Right ventricle myocardium inferior (tissue), 1 donor: ENCODE measurements around the gene ATPAF2. TPM values are rescaled to one million over a fixed set of nuclear protein-coding genes. Genes with fewer than 3 reads are reported as not detected.
A peak's percentile ranks its signal among the peaks of the same experiment; 100 is the strongest.

Source experiments
- ATAC-seq: fragments of 200-7000 bp; cut with Tn5 transposase; one replicate; pipeline ENCODE4 v1.9.1; 2020; ENCODE audit warnings: mild to moderate bottlenecking, moderate library complexity
- DNase-seq: peaks from one replicate; pipeline ENCODE4 v3.0.0; 2021; ENCODE audit errors: missing footprints
- intact Hi-C: fragments of 100-400 bp; cut with DNase I; formaldehyde crosslinking; loops from one replicate; pipeline ENCODE4 v1.11.0; 2022
- total RNA-seq: library from RNA; stranded (reverse); fragmentation: NEBNext Ultra II Directional; extraction: Animal tissue kit (Norgen Biotek cat#: 25700); gene quantifications from one replicate; pipeline ENCODE4 v1.2.1, GENCODE V29; 2021
- donor health status: DM: no; HTN: yes; CAD: no; lungs with severe emphysema.

Gene ATPAF2
- total RNA-seq, 1 donor from 2014 or later = 34.9 TPM

GRCh38 chr17:17975436-17975835 is 63.5 kb downstream of the ATPAF2 start:
- no peak for ATAC-seq
- intact Hi-C loops = no loop called here

GRCh38 chr17:17972952-17973254 is 66.1 kb downstream of the ATPAF2 start:
- ATAC-seq = no peak
- intact Hi-C loops = loop anchor here (2.0 to 5.0 kb wide), 3 partner anchors 60 to 276 kb away; no protein-coding TSS in a partner anchor
- no peak for DNase-seq

More at GRCh38 chr17:17975436-17975835, 63.5 kb downstream of the ATPAF2 start:
- no peak for DNase-seq

DNA sequence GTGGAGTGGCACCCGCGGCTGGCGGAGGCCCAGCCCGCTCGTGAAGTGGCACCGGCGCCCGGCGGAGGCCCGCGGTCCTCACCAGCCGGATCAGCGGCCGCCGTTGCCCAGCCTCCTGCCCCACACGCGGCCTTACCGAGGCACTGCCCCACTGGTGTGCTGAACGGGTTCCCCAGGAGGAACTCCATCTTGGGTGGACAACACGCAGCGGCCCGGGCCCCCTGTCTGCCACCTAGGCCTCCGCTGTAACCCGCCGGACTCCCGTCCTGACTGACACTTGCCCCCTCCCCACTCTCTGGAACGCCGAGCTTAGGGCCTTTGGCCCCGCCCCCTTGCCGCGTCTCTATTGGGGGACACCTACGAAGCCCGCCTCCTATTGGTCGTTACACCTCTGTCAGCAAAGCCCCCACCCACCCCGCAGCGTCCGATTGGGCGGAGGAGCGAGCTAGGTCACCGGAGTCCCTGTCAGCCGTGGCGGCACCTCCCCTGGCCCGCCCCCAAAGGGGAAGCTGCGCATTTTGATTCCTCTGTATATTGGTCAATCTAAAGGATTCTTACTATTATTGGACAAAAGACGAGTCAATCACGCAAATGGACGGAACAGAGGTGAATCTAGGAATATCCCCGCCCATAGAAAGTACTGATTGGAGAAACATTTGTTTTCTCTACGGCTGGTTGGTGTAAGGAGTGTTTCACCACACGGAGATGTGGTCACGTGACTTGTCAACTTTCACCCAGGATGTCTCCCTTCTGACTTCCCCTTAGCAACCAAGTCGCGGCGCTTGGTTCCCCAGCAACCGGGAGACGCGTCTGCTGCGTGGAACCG is 66.6 kb downstream of the ATPAF2 start, which contains the start of the genes DRC3 and TOM1L2:
DRC3 (plus strand) TSS at position 737 of the 826 bp plus-strand sequence. CDS start 4,737 bp downstream, outside the sequence.
TOM1L2 (minus strand) TSS at position 275 of the 826 bp plus-strand sequence; CDS start at position 188, 87 bp downstream.
- intact Hi-C loops = loop anchor here (2.0 to 5.0 kb wide), 3 partner anchors 60 to 275 kb away; no protein-coding TSS in a partner anchor
- ATAC-seq = peak; percentile 98
- DNase-seq = peak; percentile 100

DNA sequence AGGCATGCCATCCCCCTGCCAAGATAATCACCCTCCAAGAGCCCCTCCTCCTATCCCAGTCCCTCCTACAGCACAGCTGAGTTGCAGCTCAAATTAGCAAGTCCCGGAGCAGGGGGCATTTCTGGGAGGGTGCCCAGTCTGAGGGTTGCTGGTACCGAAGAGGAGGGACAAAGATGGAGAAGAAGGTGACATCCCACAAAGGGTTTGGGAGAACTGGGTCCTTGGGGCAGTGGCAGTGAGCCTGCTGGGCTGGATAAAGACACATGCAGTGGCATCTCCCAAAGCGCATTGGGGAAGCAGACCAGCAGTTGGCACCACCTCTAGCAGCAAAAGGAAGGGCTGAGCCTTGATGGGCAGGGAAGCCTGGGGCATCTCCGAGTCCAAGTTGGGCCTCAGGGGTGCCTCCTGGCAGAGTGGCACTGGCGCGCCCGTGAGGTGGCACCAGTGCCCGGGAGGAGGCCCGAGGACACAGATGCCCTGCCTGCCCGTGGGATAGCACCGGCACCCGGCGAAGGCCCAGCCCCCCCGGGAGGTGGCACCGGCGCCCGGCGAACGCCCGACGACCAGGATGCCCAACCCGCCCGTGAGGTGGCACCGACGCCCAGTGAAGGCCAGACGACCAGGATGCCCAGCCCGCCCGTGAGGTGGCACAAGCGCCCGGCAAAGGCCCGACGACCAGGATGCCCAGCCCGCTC is 67.4 kb downstream of the ATPAF2 start:
- intact Hi-C loops = loop anchor here (2.0 to 5.0 kb wide), 4 partner anchors 49 to 274 kb away; no protein-coding TSS in a partner anchor
- DNase-seq = no peak
- peak; percentile 32 for ATAC-seq

GRCh38 chr17:17970699-17971430 is 68.1 kb downstream of the ATPAF2 start:
- ATAC-seq = no peak
- no peak for DNase-seq
- intact Hi-C loops = loop anchor here (2.0 to 5.0 kb wide), 3 partner anchors 48 to 274 kb away; no protein-coding TSS in a partner anchor

Other genes starting within 250 kb of the ATPAF2 start
- 18.9 TPM for gene SREBF1, start 202.2 kb downstream of the ATPAF2 start, total RNA-seq
- gene TOM1L2, start 66.8 kb downstream of the ATPAF2 start, total RNA-seq = 246 TPM
- 1.6 TPM for gene DRC3, start 66.3 kb downstream of the ATPAF2 start, total RNA-seq
- 20.1 TPM for gene GID4, start 240 bp upstream of the ATPAF2 start, total RNA-seq
- 18.8 TPM for gene DRG2, start 48.8 kb upstream of the ATPAF2 start, total RNA-seq
- gene MYO15A, start 69.6 kb upstream of the ATPAF2 start, total RNA-seq = 0.51 TPM
- gene ALKBH5, start 144.7 kb upstream of the ATPAF2 start, total RNA-seq = 183 TPM
- 8.4 TPM for gene LLGL1, start 186.5 kb upstream of the ATPAF2 start, total RNA-seq
- 299 TPM for gene FLII, start 219.6 kb upstream of the ATPAF2 start, total RNA-seq
- gene MIEF2, start 221.5 kb upstream of the ATPAF2 start, total RNA-seq = 31.3 TPM